NT2/D1 (cell line): ENCODE data around the gene KLHL17.

ENCODE experiments used
- DNase-seq: peaks from one replicate; pipeline ENCODE4 v3.0.0-alpha.2; 2011; ENCODE audit warnings: low read depth, low spot score
- H3K27me3 ChIP-seq: 2 replicates; pipeline ENCODE4 v1.6.0; 2011; ENCODE audit warnings: mild to moderate bottlenecking; ENCODE audit not compliant: insufficient read length, insufficient read depth
- H3K36me3 ChIP-seq: 2 replicates; pipeline ENCODE4 v1.6.1; 2011; ENCODE audit warnings: mild to moderate bottlenecking, low read length, mixed read lengths; ENCODE audit not compliant: insufficient read depth, insufficient read length
- H3K4me1 ChIP-seq: 2 replicates; pipeline ENCODE4 v1.5.1; 2011; ENCODE audit not compliant: insufficient read depth, insufficient read length
- H3K4me3 ChIP-seq: 2 replicates; pipeline ENCODE4 v1.5.1; 2011; ENCODE audit warnings: low read depth; ENCODE audit not compliant: insufficient read length
- H3K9ac ChIP-seq: 2 replicates; pipeline ENCODE4 v1.6.0; 2011; ENCODE audit warnings: low read depth; ENCODE audit not compliant: insufficient read length
- H3K9me3 ChIP-seq: 2 replicates; pipeline ENCODE4 v1.5.1; 2011; ENCODE audit warnings: mild to moderate bottlenecking, low read length; ENCODE audit not compliant: insufficient read depth
- SUZ12 ChIP-seq: IDR thresholded peaks from 2 replicates; pipeline ENCODE4 v1.6.1; 2011; ENCODE audit not compliant: insufficient read length, insufficient read depth; ENCODE audit errors: extremely low read depth
- YY1 ChIP-seq: IDR thresholded peaks from 2 replicates; pipeline ENCODE4 v1.6.1; 2011; ENCODE audit not compliant: insufficient read length, insufficient read depth
- ZNF274 ChIP-seq: IDR thresholded peaks from 2 replicates; pipeline ENCODE4 v1.6.1; 2011; ENCODE audit warnings: mild to moderate bottlenecking, low read depth, low read length

The KLHL17 gene

GRCh38 chr1:940107-941014, 20.0 kb upstream of the KLHL17 start:
- peak overlapping the region; percentile 42 for H3K4me3 ChIP-seq
- H3K27me3 ChIP-seq, result peaks cover 31% of the 10 kb centered on the region
- H3K9me3 ChIP-seq, result no peaks in the 10 kb centered on the region
- TF ChIP-seq SUZ12 (peak; percentile 53), ZNF274 (no peak)
- peaks cover 28% of the 10 kb centered on the region for H3K4me1 ChIP-seq
- H3K9ac ChIP-seq, result peak overlapping the region; percentile 85
- no peak for DNase-seq
- H3K36me3 ChIP-seq, result peaks cover 12% of the 10 kb centered on the region

DNA sequence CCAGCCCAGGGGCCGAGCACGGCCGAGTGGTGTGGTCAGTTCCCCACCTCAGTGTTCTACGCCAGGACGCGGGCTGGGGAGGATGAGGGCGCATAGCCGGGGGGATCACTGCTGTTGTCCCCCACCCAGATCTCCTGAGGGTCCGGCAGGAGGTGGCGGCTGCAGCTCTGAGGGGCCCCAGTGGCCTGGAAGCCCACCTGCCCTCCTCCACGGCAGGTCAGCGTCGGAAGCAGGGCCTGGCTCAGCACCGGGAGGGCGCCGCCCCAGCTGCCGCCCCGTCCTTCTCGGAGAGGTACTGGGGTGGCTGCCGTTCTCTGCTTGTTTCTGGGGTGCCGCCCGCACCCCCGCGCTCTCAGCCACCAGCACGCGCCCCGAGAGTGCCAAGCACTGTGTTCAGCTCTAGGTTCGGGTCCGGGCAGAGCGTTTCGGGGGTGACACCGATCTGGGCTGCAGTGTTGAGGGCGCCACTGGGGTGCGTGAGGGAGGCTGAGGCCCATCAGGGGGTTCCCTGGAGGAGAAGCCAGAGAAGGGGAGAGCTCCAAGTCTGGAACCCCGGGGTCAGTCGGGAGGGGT, 19.3 kb upstream of the KLHL17 start:
- Histone ChIP-seq H3K9ac (peak overlapping the region; percentile 67), H3K9me3 (no peaks in the 10 kb centered on the region), H3K4me1 (peaks cover 25% of the 10 kb centered on the region), H3K27me3 (peaks cover 29% of the 10 kb centered on the region), H3K4me3 (peak overlapping the region; percentile 42), H3K36me3 (peaks cover 20% of the 10 kb centered on the region)
- TF ChIP-seq ZNF274 (no peak), SUZ12 (no peak), YY1 (no peak)
- DNase-seq, result no peak

- peak overlapping the region; percentile 42 for H3K4me3 ChIP-seq
Observed at GRCh38 chr1:941588-942383, 18.6 kb upstream of the KLHL17 start.

GRCh38 chr1:942411-942821, 18.0 kb upstream of the KLHL17 start:
- no peak overlapping the region for H3K9ac ChIP-seq
- no peaks in the 10 kb centered on the region for H3K9me3 ChIP-seq
- peaks cover 19% of the 10 kb centered on the region for H3K4me1 ChIP-seq
- H3K4me3 ChIP-seq, result no peak overlapping the region
- peaks cover 31% of the 10 kb centered on the region for H3K36me3 ChIP-seq
- TF ChIP-seq YY1, result no peak
- TF ChIP-seq SUZ12, result no peak
- no peak for DNase-seq
- peaks cover 24% of the 10 kb centered on the region for H3K27me3 ChIP-seq

More at GRCh38 chr1:941588-942383, 18.6 kb upstream of the KLHL17 start:
- H3K4me1 ChIP-seq, result peaks cover 21% of the 10 kb centered on the region
- peak overlapping the region; percentile 67 for H3K9ac ChIP-seq
- H3K27me3 ChIP-seq, result peaks cover 27% of the 10 kb centered on the region
- no peak for TF ChIP-seq YY1
- TF ChIP-seq ZNF274, result no peak
- TF ChIP-seq SUZ12, result no peak
- peak; percentile 57 for DNase-seq
- H3K36me3 ChIP-seq, result peaks cover 25% of the 10 kb centered on the region
- H3K9me3 ChIP-seq, result no peaks in the 10 kb centered on the region

DNA sequence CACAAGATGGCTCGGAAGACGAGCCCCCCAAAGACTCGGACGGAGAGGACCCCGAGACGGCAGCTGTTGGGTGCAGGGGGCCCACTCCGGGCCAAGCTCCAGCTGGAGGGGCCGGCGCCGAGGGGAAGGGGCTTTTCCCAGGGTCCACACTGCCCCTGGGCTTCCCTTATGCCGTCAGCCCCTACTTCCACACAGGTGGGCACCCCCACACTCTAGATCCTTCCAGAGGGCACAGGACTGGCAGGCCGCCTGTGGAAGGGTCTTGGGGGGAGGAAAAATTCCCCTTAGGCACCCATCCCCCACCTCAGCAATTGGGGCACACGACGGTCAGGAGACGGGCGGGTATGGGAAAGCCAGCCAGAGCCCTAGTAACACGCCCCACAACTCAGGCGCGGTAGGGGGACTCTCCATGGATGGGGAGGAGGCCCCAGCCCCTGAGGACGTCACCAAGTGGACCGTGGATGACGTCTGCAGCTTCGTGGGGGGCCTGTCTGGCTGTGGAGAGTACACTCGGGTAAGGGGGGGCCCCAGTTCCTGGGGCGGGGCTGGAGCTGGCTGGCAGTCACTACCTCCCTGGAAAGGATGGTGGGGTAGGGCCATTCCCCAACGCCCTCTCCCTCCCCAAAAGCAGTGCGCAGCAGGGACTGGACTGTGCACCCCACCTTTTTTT, 17.4 kb upstream of the KLHL17 start:
- Histone ChIP-seq H3K9ac (peak overlapping the region; percentile 21), H3K4me1 (peaks cover 17% of the 10 kb centered on the region), H3K36me3 (peaks cover 37% of the 10 kb centered on the region), H3K4me3 (no peak overlapping the region), H3K27me3 (peaks cover 21% of the 10 kb centered on the region), H3K9me3 (no peaks in the 10 kb centered on the region)
- TF ChIP-seq SUZ12 (no peak), ZNF274 (no peak), YY1 (no peak)
- no peak for DNase-seq

- Histone ChIP-seq H3K4me1 (peaks cover 16% of the 10 kb centered on the region), H3K9me3 (no peaks in the 10 kb centered on the region), H3K27me3 (peaks cover 19% of the 10 kb centered on the region), H3K4me3 (no peak overlapping the region), H3K36me3 (peaks cover 45% of the 10 kb centered on the region), H3K9ac (no peak overlapping the region)
- DNase-seq, result no peak
- TF ChIP-seq ZNF274, result no peak
- TF ChIP-seq SUZ12, result no peak
- TF ChIP-seq YY1, result no peak
Observed at GRCh38 chr1:943545-944340, 16.6 kb upstream of the KLHL17 start.
